ENCODE measurements around the gene BAD.

DNA sequence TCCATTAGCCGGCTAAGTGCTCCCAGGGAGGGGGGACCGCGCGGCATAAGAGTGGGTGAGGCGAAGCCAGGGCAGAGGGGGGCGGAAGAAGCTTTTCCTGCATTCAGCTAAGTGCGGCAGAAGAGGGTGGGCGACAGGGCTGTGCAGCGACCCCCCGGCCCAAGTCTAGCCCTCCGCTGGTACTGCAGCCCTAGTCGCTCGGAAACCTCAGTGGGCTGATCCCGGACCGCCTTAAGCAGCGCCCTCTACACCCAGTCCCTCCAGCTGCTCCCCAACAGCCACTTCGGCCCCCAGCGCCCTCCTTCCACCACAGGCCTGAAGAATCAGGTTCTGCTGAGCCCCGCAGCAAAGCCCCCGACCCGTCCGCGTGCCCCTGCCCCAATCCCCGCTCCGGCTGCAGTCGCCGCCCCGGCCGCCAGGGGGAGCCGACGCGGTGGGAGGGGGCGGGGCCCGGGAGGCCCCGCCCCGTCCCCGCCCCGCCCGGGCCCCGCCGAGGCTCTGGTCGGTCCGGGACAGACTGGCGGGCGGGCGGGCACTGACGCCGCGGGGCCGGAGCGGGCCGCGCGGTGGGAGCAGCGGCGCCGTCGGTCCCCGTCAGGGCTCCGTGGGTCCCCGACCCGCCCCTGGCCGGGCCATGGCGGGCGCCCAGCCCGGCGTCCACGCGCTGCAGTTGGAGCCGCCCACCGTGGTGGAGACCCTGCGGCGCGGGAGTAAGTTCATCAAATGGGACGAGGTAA, 33.3 kb downstream of the BAD start, which contains the start of gene PLCB3:
- TF ChIP-seq POLR2AphosphoS5 (IDR thresholded peaks at IDR 0.05; ENCODE audit: low read depth, low read length) (peak; percentile 39; the same call in 1 of the 2 replicates), TAF1 (IDR thresholded peaks at IDR 0.05; ENCODE audit: borderline replicate concordance, insufficient read depth, low read length) (peak; percentile 61; the same call in 1 of the 2 replicates)

Data from PFSK-1 (cell line).